ENCODE data around the gene ZNF532.
A peak's percentile ranks its signal among the peaks of the same experiment; 100 is the strongest.

DNA sequence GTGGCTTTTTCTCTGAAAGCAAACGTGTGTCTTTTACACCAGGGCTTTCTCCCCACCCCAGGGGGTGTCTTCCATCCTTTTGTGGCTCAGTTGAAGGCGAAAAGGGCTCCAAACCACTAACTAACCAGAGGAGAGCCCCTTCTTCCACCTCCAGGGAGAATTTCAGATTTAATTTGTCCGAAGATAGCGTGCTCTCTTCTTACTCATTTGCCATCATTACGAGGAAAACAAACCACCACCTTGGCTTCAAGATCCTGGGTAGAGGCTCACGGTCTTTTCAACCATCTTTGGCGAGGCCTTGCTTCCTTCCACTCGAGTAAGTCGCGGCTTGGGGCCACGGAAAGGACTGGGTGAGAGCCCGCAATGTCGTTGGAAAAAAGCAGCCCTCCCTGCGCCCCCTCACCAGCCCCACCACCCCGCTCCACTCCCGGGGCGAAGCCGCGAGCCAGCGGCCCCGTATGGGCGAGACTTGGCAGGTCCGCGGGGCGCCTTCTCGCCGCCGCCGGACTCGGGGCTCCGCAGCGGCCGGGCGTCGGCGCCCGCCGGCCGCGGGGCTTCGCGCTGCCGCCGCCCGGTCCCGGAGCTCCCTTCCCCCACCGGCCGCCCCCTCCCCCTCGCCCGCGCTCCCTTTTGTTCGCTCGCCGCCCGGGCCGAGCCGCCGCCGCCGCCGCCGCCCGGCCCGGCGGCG, 1.7 kb upstream of the ZNF532 start:
- TF ChIP-seq, protein P1, sequence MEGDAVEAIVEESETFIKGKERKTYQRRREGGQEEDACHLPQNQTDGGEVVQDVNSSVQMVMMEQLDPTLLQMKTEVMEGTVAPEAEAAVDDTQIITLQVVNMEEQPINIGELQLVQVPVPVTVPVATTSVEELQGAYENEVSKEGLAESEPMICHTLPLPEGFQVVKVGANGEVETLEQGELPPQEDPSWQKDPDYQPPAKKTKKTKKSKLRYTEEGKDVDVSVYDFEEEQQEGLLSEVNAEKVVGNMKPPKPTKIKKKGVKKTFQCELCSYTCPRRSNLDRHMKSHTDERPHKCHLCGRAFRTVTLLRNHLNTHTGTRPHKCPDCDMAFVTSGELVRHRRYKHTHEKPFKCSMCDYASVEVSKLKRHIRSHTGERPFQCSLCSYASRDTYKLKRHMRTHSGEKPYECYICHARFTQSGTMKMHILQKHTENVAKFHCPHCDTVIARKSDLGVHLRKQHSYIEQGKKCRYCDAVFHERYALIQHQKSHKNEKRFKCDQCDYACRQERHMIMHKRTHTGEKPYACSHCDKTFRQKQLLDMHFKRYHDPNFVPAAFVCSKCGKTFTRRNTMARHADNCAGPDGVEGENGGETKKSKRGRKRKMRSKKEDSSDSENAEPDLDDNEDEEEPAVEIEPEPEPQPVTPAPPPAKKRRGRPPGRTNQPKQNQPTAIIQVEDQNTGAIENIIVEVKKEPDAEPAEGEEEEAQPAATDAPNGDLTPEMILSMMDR (IDR thresholded peaks at IDR 0.05), result no peak
- peak; percentile 19 for TF ChIP-seq POLR2A (IDR thresholded peaks at IDR 0.05)
- peak in 1 of 3 donors; percentile 8 for TF ChIP-seq POLR2AphosphoS5 (IDR thresholded peaks at IDR 0.05)
